GM19035 (cell line): ENCODE measurements around the gene KRT3.

Source experiments
- ATAC-seq: cut with Tn5 transposase; IDR thresholded peaks from one replicate; pipeline ENCODE4 v1.9.1; 2021; ENCODE audit not compliant: unreplicated experiment

The KRT3 gene

DNA sequence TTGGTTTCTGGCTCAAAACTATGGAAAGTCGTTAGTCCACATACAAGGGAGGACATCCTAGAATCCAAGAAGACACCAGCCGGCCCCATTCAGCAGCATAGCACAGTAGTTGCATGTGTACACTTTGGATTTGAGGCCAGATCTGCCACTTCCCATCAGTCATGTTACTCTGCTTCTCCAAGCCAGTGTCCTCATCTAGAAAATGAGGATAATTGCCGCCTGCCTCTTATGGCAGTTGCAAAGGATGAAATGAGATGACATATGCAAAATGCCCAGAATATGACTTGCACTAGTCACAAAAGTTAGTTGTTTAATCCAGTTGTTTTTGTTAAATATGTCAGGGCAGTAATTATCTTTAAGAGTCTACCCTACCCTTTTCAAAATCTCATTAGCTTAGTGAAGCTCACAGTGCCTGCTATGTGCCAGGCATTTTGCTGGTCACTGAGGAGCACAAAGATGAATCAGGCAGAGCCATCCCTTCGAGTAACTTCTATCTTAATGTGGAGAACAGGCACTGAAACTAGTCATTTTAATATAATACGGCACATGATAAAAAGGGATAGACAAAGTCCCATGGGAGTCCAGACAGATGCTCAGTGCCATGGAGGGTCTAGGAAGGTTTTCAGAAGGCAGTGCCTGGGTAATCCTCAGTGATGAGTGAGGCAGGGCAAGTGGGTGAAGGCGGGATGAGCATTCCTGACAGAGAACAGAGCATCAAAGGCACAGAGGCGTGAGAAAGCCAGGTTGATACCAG, 12.2 kb downstream of the KRT3 start:
- ATAC-seq, result no peak

DNA sequence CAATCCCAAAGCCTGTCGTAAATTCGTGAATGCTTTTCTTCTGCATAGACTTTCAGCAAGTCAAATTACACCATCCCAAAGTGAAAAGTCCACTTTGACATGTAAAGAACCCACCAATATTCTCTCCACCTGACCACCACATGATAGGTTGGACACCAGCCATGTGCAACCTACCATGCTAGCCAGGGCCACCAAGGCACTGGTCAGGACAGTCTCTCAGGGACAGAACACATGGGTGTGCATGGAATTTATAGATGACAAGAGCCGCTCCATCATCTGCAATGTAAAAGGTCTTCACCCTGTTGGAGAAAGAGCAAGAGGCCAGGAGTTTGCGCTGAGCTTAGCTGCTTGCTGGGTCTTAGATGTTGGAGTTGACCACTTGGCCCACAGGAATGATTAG, 13.4 kb downstream of the KRT3 start:
- no peak for ATAC-seq

DNA sequence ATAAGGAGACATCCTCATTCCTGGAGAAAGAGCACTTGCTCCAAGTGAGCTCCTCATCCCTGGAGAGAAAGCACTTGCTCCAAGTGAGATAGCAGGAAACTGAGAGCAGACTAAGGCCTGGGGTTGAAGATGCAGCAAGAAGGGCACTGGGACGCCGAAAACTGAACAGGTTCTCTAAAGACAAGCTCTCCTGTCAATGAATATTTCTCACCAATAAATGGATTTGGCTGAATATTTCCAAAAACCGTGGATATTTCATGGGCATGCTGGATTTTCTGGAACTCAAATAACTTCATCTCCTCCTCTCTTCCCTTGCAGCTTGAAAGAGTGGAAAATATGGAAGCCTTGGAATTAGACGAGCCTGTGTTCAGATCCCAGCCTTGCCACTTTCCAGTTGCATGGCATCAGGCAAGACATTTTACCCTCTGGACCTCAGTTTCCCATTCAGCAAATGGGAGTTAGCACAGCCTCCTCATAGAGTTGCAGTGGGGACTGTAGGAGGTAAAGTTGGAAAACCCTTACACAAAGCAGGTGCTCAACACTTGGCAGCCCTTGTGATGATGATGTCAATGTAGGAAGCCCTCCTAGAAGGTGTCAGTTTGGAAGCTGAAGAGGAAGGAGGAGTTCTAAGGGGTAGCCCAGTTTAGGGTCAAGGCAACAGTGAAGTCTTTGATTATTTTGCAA, 14.4 kb downstream of the KRT3 start:
- no peak for ATAC-seq

DNA sequence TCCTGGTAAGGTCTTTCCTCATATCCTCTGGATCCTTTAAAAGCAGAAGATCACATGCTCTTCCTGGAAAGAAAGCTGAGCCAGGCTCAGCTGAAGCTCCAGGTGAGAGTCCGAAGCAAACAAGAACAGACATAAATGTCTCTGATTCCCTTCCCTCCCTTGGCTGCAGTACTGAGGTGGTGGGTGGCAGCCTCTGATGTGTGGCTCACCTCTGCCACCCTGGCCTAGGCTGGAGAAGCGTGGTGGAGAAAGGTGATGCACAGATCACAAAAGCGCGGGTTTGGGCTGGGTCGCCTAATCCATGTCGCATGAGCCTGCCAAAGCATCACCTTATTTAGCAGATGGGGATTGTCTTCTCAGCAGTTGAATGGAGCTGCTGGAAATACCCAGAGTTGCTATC, 16.0 kb downstream of the KRT3 start:
- no peak for ATAC-seq

DNA sequence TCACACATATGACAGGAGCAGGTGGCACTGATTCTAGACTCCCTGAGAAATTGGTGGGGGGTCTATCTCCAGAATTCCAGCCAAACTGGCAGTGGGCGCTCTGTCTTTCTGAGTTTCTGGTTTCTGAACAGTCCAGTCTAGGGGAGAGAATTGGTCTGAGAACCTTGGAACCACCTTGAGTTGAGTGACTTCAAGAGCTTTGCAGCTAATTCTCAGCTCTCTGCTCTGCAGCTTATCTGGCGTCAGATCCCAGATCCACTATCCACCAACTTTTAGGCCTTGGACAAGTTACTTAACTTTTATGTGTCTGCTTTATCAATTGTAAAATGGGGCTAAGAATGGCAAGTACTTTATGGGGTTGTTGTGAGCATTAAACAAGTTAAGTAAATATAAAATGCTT, 17.1 kb downstream of the KRT3 start:
- no peak for ATAC-seq

DNA sequence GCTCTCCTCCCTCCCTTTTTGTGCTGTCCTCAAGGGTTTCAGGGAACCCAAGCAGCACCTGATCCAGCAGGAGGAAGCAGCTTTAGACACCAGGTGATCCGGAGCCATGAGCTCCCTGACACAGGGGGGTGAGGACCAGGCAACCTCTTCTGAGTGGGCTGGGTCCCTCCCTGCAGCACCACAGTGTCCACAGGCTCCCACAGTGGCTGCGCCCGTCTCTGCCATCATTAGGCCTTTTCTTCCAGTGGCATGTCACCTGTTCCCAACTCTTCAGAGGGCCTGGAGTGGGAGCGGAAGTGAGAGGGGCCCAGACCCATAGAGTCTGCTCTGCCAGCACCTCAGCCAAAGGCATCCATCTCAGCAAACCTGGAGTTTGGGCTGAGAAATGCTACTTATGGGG, 18.4 kb downstream of the KRT3 start:
- no peak for ATAC-seq

DNA sequence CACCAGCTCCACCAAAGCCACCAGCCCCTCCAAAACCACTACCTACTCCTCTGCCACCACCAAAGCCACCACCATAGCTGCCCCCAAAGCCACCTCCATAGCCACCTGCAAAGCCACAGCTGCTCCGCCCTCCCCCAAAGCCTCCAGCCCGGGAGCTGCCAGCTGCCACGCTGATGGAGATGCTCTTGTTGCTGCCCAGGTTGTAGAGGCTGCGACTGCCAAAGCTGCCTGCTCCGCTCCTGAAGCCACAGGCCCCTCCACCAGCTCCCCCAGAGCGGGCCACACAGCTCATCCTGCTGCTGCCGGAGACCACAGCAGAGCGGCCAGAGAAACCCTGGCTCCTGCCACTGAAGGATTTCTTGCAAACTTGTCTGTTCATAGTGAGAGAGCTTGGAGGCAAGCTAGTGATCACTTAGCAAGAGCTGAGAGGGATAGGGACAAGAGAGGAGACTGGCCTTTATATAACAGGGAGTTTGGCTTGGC, 19.0 kb downstream of the KRT3 start, which contains the start of gene KRT76:
Gene KRT76 (minus strand): TSS at position 433 of the 483 bp plus-strand sequence. CDS start 54 bp downstream, at position 379.
- no peak for ATAC-seq

DNA sequence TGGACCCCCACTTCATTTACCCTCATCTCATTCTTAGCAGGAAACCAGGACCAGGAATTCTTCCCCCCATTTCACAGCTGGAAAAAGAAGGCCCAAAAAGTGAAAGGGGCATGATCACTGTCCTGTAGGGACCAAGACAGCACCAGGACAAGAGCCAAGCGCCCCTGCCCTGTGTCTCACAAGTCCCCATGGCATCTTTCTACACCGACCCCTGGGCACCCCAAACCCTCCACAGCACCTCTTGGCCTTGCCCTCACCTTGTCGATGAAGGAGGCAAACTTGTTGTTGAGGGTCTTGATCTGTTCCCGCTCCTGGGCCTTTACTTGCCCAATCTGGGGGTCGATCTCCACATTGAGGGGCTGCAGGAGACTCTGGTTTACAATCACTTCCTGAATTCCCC, 19.5 kb downstream of the KRT3 start:
- no peak for ATAC-seq

DNA sequence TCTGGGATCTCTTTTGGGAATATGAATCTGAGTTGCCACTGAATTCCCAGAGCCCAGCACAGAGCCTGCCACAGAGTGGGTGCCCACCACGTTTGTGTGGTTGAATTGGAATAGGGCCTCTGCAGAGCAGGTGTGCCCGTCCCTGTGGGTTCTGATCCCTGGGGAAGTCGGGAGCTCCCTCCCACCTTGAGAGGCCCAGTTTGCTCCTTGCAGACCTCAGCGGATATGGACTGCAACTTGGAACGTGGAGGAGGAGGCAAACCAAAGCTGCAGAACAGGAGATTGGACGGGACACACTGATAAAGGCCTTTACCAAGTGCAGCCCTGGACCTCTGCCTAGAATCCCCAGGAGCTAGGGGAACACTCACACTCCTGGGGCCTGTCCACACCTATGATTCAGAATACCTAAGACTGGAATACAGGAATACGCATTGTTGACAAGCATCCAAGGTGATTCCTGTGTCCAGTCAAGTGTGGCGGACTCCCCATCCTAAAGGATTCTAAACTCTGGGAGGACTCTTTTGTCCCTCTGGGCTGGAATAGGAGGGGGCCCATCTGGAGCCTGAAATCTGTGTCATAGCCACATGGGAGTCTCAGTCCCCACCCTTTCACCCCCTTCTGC, 21.2 kb downstream of the KRT3 start:
- ATAC-seq, result no peak

DNA sequence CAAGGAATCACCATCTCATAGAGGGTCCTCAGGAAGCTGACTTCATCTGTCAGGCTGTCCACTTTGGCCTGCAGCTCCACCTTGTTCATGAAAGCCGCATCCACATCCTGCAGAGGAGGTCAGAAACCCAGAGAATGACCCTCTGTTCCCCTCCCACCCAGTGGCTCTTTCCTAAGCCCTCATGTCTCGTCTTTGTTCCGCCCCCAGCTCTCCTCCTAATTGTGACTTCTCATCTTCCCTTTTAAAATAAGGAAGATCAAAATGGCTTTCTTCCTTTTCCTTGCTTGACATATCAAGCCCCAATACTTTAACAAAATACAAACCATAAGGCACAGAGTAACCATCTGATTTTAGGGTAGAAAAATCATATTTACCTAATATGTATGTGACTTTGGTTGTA, 23.1 kb downstream of the KRT3 start:
- no peak for ATAC-seq

DNA sequence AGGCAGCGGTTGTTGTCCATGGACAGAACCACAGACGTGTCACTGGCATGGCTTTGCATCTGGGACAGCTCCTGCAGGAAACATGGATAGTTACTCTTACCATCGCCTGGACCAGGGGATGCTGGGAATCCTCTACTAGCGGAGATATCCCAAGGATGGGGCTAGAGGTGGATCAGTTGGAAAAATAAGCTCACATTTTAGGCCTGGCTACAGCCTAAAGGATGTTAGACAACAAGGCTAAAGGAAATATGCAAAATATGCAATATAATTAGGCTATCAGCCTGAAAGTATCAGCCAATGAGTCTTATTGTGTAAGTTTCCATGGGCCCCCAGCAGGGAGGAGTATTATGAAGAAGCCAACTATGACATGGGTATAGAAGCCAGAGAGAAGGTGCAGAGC, 23.7 kb downstream of the KRT3 start:
- ATAC-seq, result no peak

DNA sequence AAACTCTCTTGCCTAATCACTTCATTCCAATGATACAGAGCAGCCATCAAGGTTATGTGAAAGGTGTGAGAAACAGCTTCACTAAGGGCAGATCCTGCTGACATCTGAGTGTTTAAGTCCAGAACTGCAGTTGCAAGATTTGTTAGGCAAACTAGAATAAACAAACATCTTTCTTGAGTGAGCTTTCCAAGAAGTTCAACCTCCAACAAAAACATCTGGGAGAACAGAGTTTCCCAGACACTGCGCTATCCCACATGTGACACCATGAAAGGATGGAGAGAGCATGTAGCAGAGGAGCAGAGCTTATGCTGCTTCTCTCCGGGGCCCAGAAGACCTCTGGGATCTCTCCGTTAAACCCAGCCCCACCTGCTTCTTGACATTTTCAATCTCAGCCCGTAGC, 24.4 kb downstream of the KRT3 start:
- no peak for ATAC-seq

DNA sequence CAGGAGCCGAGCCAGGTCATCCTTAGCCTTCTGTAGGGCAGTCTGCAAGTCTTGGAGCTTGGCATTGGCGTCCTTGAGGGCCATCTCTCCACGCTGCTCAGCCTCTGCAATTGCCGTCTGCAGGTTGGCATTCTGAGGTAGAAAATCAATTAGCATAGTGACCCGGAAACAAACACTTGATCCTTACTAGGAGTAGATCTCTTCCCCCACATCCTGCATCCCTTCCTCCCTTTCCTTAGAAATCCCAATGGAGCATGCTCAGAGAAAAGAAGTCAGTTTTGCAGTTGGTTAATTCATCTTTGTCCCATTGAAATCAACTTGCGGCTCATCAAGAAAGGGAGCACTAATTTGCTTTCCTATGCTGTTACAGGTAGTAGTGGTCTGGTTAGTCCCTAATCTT, 24.8 kb downstream of the KRT3 start:
- ATAC-seq, result no peak

DNA sequence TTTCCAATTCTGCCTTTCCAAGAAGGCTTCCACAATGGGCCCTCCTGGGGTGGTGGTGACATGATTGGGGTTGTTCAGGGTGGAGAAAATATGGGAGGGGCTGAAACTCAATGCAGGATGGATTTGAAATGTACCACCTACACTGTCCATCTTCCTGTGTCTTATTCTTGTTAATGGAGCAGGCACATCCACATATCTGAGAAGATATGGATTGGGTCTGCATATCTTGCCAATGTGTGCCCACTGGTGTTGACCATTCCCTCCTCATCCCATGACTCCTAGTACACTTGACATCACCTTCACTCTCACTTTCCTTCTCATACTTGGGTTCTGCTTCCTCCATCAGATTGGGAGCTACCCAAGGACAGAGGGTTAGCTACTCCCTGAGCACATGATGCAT, 26.0 kb downstream of the KRT3 start:
- ATAC-seq, result no peak

DNA sequence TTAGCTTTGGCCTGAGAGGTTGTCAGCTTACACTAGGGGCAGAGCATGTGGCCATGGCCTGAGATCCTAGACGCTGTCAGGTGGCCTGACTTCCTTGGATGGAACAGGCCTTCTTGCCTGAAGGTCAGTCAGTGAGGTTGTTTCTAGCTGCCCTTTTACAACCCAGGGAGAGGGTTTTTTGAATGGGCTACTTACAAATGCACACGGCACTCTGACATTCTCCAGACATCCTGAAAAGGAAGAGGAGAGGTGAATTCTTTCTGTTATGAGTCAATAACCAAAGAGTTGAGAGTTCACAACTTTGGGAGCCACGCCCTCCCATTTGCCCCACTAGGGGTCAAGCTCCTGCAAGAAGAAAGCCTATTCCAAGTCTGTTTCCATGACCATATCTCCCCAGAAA, 26.6 kb downstream of the KRT3 start:
- no peak for ATAC-seq

DNA sequence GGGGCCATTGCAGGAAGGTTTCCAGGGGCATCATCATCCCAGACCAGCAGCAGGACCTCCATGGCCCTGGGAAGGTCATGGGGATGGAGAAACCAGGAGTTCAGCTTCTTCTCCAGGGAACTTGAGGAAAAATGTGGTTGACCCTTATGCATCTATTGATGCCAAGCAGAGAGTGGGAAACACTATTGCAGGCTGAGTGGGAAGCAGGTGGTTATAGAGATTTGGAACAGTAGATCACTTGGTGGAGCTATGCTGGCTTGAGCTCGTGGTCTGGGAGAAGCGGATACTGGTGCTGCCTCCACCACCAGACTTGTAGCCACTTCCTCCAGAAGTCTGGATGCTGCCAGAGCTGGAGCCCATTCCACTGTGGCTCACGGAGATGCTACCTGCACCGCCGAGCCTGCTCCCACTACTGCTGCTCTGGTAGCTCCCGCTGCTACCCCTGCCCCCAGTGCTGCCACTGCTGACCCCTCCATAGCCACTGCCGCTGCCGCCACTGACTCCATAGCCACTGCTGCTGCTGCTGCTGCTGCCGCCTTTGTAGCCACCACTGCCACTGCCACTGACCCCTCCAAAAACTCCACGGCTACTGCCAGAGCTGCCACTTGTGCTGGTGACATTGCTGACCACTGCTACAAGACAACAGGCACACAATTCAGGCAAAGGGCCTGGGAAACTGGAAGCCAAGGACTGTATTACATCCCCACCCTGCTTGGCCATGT, 27.3 kb downstream of the KRT3 start:
- no peak for ATAC-seq

DNA sequence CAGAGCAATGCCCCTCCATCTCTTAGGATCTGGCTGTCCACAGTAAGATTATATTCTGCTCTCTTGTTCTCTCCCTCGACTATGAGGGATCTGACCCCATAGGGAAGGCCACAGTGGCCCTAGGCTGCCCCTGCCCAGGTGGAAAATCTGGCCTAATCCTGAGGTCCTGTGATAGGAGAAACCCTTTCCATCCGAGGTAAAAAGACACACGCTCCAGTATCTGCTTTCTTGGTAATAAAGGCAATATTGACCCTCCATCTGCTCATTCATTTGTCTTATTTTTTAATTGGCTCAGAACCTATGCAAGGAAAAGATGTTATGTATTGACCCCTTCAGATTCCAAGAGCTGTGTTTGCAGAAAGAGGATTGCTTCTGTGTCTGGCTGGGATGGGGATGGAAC, 28.5 kb downstream of the KRT3 start:
- no peak for ATAC-seq

DNA sequence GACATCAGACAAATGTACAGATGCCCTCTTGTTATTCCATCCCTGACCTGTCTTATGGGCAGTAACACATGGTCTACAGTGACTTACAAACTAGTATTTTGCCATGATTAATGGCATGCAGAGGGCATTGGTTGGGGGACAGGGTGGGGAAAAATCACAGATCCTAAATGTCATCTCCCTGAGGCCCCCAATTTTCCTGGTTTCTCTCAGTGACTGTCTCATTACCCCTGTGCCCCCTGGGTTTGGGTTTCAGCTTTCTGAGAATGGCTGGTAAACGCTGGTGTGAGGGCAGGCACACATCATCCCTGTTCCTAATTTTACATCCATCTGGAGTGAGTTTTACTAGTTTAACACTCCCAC, 28.9 kb downstream of the KRT3 start:
- ATAC-seq, result no peak

DNA sequence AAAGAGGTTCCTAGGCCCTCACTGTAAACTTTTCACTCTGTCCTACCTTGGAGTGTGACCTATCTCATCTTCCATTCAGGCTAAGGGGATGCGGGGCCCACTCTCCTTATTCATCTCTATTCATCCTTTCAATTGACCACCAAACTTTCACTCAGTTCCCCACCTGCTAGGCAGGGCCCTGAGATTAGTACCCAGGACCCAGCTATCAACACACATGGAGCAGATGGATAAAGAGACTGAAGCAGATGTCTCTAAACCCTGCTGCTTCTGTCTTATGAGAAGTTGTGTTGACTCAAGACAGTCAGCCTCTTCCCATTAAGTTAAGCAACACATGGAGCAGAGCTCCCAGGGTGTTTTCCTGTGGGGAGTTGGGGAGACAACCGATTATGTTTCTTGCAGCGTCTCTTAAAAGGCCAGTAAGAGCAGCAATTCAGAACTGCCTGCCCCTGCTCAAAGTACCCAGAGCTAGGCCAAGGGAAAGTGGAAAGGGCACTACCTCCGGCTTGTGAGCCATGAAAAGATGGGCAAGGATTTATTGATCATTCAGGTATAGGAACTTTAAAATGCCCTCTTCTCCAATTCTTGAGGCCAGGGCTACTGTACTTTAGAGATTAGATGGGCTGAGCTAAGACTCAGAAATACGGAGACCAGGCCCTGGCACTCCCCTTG, 29.4 kb downstream of the KRT3 start:
- no peak for ATAC-seq

DNA sequence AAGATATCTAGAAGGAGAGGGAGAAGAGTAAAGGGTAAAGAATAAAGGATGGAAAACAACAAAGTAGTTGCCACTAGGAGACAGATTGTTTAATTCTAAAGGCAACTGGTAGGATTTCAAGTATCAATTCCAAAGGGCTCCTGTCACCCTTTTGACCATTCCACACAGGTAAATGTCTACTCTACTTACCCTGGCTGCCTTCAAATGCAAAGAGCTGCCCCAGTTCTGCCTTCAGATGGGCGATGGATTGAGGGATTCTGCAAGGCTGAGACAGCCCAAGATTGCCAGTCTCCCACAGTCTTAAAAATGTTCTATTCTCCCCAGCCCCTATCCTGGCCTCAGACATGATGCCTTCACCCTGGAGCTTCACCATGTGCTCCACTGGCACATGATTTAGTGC, 30.2 kb downstream of the KRT3 start:
- ATAC-seq, result no peak

DNA sequence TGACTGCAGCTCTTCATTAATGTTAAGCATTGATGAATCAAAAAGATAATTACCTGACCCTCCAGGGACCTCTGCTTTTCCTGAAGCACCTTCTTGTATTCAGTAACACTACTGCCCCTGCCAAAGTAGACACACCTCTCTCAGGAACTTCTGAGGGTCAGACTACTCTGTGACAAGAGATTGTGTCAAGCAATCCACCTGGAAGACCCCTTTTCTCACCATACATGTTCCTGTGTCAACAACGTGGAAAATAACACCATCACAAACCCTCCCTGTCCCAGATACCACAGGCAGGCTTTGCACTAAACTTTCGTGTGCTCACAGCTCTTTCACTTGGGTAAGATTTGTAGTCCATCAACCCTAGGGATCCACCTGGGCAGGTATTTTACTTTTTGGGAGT, 31.9 kb downstream of the KRT3 start:
- ATAC-seq, result no peak
